Ishikawa (cell line): ENCODE results near the gene IWS1.

Experiments used
- TAF1 ChIP-seq: IDR thresholded peaks from 2 replicates; pipeline ENCODE4 v1.6.1; 2012; ENCODE audit warnings: low read depth, mild to moderate bottlenecking
- TCF12 ChIP-seq: IDR thresholded peaks from 2 replicates; pipeline ENCODE4 v1.6.1; 2012; ENCODE audit warnings: low read depth
- TEAD4 ChIP-seq: IDR thresholded peaks from 2 replicates; pipeline ENCODE4 v1.6.1; 2012
- USF1 ChIP-seq: IDR thresholded peaks from 2 replicates; pipeline ENCODE4 v1.6.1; 2012
- ZBTB7A ChIP-seq: IDR thresholded peaks from 2 replicates; pipeline ENCODE4 v1.6.1; 2012; ENCODE audit warnings: low read depth

GRCh38 chr2:127465258-127465657 is 61.0 kb downstream of the IWS1 start:
- no peak for TF ChIP-seq TCF12
- TF ChIP-seq TEAD4: no peak
- TF ChIP-seq USF1: no peak
- no peak for TF ChIP-seq TAF1
- no peak for TF ChIP-seq ZBTB7A
